Suprapubic skin (tissue), 4 donors: ENCODE results near the gene SAT2. TPM values are rescaled to one million over a fixed set of nuclear protein-coding genes. Genes with fewer than 3 reads are reported as not detected.

Experiments used
- DNase-seq, 2 donors: peaks; one replicate each; pipeline ENCODE4 v3.0.0-alpha.2; 2019; ENCODE audit warnings: low spot score in 2 of 2
- H3K27ac ChIP-seq: fragments of 200-600 bp; sonication (generic); one replicate; pipeline ENCODE4 v1.5.1; 2019
- H3K27me3 ChIP-seq: fragments of 200-600 bp; sonication (generic); one replicate; pipeline ENCODE4 v1.5.1; 2019
- H3K36me3 ChIP-seq: fragments of 200-600 bp; sonication (generic); one replicate; pipeline ENCODE4 v1.5.1; 2019
- H3K4me1 ChIP-seq: fragments of 200-600 bp; sonication (generic); one replicate; pipeline ENCODE4 v1.5.1; 2019
- H3K4me3 ChIP-seq: fragments of 200-600 bp; sonication (generic); one replicate; pipeline ENCODE4 v1.5.1; 2019; ENCODE audit warnings: mild to moderate bottlenecking
- H3K9me3 ChIP-seq: fragments of 200-600 bp; sonication (generic); one replicate; pipeline ENCODE4 v1.5.1; 2019
- EP300 ChIP-seq: sonication (generic); formaldehyde crosslinking; IDR thresholded peaks from one replicate; pipeline ENCODE4 v1.6.1; 2017; ENCODE audit warnings: antibody characterized with exemption
- POLR2A ChIP-seq, 2 donors: fragments of 450-650 bp; IDR thresholded peaks; one replicate each; pipeline ENCODE4 v1.6.1; 2017; ENCODE audit warnings: antibody characterized with exemption in 2 of 2, mild to moderate bottlenecking in 2 of 2, moderate library complexity in 2 of 2
- POLR2AphosphoS5 ChIP-seq, 3 donors: sonication (generic); formaldehyde crosslinking; IDR thresholded peaks; one replicate each; pipeline ENCODE4 v1.6.1; 2017; ENCODE audit warnings: antibody characterized with exemption in 3 of 3
- WGBS: methylation state at CpG from one replicate; pipeline ENCODE4 v1.1.5; 2018; 5-methylcytosine and 5-hydroxymethylcytosine counted together
- total RNA-seq, 4 donors: library from RNA; depleted of rRNA; stranded (reverse); fragments of >200 nt; gene quantifications; one replicate each; pipeline ENCODE4 v1.1.0, GENCODE V29; 2016
- TF ChIP-seq, protein P1 (sequence below), 2 donors: fragments of 200-600 bp in 1 of 2; fragments of 450-650 bp in 1 of 2; sonication (generic) in 1 of 2; IDR thresholded peaks; one replicate each; pipeline ENCODE4 v1.5.1; 2016 to 2019; ENCODE audit warnings: antibody characterized with exemption in 2 of 2, mild to moderate bottlenecking in 1 of 2, moderate library complexity in 1 of 2

SAT2 gene
- total RNA-seq, 4 donors from 2014 or later = 28.7 to 58.8 (median 39.9) TPM

DNA sequence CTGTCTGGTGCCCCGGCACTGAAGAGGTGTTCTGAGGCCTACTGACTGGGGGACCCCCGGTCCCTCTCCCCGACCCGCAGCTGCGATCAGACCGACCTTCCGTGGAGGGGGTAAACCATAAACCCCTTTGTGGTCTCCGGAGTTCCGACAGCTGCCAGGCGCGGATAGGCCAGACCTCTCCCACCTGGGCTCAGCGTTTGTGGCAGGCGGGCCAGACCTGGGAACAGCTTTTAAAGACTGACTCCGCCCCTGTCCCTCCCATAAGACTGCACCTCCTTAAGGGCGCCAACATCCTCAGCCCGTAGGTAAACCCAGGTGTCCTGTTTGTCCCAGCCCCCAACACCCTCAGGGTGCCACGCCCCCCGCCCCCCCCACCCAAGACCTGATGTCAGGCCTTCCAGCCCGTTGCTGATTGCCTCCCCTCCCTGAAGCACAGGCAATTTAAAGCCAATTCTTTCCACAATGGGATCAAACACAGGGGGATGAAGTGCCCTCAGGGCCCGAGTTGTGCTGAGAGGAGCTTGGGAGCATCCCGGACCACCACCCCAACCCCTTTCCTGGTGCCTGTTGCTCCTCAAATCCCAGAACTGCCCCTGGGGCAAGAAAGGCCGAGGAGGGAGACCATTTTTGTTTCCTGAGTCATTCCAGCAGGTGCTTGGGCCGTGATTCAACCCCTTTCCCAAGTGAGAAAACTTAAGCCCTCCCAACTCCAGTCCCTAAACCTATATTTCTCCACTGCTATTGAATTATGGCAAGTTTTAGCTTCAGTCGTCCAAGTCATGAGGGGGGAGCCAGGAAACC, 37.5 kb downstream of the SAT2 start, which contains the start of gene SOX15:
TSS of gene SOX15 (minus strand) at position 204 of the 801 bp plus-strand sequence. CDS start 418 bp downstream, outside the sequence.
- H3K4me3 ChIP-seq = peak within 1 kb of the TSS; percentile 59
- no peaks in the 10 kb centered on the region for H3K9me3 ChIP-seq
- H3K27ac ChIP-seq = peak within 1 kb of the TSS; percentile 79
- DNase-seq = no peak
- peaks cover 59% of the 10 kb centered on the region for H3K4me1 ChIP-seq
- TF ChIP-seq POLR2A (IDR thresholded peaks at IDR 0.05) (peak in 1 of 2 donors; percentile 23), EP300 (no peak)
- TF ChIP-seq, protein P1, sequence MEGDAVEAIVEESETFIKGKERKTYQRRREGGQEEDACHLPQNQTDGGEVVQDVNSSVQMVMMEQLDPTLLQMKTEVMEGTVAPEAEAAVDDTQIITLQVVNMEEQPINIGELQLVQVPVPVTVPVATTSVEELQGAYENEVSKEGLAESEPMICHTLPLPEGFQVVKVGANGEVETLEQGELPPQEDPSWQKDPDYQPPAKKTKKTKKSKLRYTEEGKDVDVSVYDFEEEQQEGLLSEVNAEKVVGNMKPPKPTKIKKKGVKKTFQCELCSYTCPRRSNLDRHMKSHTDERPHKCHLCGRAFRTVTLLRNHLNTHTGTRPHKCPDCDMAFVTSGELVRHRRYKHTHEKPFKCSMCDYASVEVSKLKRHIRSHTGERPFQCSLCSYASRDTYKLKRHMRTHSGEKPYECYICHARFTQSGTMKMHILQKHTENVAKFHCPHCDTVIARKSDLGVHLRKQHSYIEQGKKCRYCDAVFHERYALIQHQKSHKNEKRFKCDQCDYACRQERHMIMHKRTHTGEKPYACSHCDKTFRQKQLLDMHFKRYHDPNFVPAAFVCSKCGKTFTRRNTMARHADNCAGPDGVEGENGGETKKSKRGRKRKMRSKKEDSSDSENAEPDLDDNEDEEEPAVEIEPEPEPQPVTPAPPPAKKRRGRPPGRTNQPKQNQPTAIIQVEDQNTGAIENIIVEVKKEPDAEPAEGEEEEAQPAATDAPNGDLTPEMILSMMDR (IDR thresholded peaks at IDR 0.05) = no peak
- 36% methylated on average over 11 of the region's 24 CpGs for WGBS
- peaks cover 47% of the 10 kb centered on the region for H3K36me3 ChIP-seq
- no peaks in the 10 kb centered on the region for H3K27me3 ChIP-seq

DNA sequence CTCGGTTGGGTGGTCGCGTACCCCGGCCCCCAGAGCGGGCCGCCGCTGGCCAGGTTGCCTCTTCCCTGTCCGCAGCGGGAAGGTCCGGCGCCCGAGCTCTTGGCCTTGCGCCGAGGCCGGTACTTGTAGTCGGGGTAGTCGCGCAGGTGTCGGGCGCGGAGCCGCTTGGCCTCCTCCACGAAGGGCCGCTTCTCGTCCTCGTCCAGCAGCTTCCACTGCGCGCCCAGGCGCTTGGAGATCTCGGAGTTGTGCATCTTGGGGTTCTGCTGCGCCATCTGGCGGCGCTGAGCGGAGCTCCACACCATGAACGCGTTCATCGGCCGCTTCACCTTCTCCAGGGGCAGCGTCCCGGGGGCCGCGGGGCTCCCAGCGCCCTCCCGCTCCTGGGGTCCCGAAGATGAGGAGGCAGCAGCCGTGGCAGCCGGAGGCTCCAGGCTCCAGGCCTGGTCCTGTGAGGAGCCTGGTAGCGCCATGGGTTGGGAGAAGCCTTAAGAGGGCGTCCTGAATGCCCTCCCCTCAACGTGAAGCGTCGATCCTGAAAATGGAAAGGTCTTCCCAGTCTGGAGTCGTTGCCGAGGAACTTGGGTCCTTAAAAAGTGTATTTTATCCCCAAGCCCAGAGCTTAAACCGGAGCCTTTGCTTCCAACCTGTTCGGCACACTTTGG, 38.3 kb downstream of the SAT2 start:
- Histone ChIP-seq H3K4me1 (peaks cover 67% of the 10 kb centered on the region), H3K27ac (peak overlapping the region; percentile 79), H3K27me3 (no peaks in the 10 kb centered on the region), H3K9me3 (no peaks in the 10 kb centered on the region), H3K4me3 (peak overlapping the region; percentile 59), H3K36me3 (peaks cover 40% of the 10 kb centered on the region)
- TF ChIP-seq, protein P1 (IDR thresholded peaks at IDR 0.05) = peak; percentile 76 to 89
- TF ChIP-seq EP300 (no peak), POLR2A (IDR thresholded peaks at IDR 0.05) (no peak), POLR2AphosphoS5 (IDR thresholded peaks at IDR 0.05) (peak in 1 of 3 donors; percentile 26)
- WGBS = 13% methylated on average over 22 of the region's 56 CpGs
- peak; percentile 91 to 92 for DNase-seq

DNA sequence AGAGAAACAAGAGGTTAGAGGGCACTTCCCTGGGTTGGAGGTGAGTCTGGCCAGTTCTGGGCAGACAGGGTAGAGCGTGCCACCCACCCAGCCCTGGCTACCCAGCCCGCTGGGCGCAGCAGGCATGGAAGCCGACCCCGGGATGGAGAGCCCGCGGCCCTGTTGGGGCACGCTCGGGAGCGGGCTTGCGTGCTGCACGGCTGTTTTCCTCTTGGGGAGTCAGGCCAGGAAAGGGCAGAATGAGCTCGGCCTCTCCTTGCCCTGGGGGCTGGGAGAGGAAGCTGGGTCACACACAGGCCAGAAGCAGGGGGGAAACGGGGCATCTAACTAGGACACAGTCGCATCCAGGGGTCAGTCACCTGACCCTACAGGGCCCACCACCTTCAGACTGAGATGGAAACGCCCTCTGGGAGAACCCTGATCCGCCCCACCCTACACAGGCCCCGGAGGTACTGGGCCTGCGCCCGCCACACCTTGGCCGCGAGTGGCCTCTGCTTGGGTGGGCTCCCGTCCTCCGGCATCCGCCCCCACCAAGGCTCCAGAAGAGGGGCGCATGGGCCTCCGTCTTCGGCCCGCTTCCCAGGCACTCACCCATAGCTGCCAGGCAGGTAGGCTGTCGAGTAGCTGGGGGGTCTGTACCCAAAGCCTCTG, 38.9 kb downstream of the SAT2 start:
- WGBS = 32% methylated on average over 24 of the region's 30 CpGs
- H3K9me3 ChIP-seq = no peaks in the 10 kb centered on the region
- H3K4me1 ChIP-seq = peaks cover 69% of the 10 kb centered on the region
- peak overlapping the region; percentile 79 for H3K27ac ChIP-seq
- TF ChIP-seq, protein P1 (IDR thresholded peaks at IDR 0.05) = no peak
- TF ChIP-seq POLR2AphosphoS5 (IDR thresholded peaks at IDR 0.05) (no peak), EP300 (no peak), POLR2A (IDR thresholded peaks at IDR 0.05) (no peak)
- DNase-seq = no peak
- peaks cover 33% of the 10 kb centered on the region for H3K36me3 ChIP-seq
- no peaks in the 10 kb centered on the region for H3K27me3 ChIP-seq
- H3K4me3 ChIP-seq = peak overlapping the region; percentile 59

DNA sequence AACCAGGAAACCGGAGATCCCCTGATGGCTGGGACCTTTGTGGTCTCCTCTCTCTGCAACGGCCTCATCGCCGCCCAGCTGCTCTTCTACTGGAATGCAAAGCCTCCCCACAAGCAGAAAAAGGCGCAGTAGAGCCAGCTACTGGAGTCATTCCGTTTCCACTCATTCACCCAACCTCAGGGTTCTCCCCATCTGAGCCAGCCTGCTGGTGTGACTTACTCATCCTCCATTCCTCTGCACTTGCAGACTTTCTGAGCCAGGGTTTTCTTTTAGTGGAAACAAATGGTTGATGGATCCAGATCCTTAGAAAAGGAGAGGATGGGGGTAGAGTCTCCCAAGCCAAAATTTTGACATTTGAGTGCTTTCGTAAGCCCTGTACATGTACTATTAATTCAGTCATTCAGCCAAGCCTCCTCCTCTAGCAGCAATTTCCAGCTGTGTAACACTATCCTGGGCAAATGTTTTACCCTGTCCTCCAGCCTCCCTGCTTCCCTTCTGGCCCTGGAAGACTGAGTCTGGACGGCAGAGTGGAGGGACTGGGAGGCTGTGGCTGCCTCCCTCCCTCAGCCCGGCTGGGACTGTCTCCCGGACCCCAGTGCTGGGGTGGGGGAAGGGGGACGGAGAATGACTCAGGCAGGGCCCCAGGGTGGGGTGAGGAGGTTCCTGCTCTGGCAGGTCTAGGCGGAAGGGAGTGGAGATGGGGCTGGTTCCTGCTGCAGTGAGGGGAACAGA, 40.0 kb downstream of the SAT2 start:
- DNase-seq = no peak
- no peak for TF ChIP-seq POLR2AphosphoS5 (IDR thresholded peaks at IDR 0.05)
- no peak for TF ChIP-seq POLR2A (IDR thresholded peaks at IDR 0.05)
- TF ChIP-seq, protein P1 (IDR thresholded peaks at IDR 0.05) = no peak
- TF ChIP-seq EP300 = no peak
- Histone ChIP-seq H3K27me3 (no peaks in the 10 kb centered on the region), H3K4me3 (peak overlapping the region; percentile 59), H3K36me3 (peaks cover 22% of the 10 kb centered on the region), H3K27ac (peak overlapping the region; percentile 79), H3K9me3 (no peaks in the 10 kb centered on the region), H3K4me1 (peaks cover 76% of the 10 kb centered on the region)
- 41% methylated on average over 12 of the region's 12 CpGs for WGBS
